Calu3 (cell line): ENCODE data around the gene DMRT1. TPM values are rescaled to one million over a fixed set of nuclear protein-coding genes. Genes with fewer than 3 reads are reported as not detected.

Experiments
- BruUV-seq: library from RNA; stranded (reverse); fragments of 400-500 nt; replicated peaks from 2 replicates; lab custom pipeline; 2021; lab: Mats Ljungman, UMichigan
- CTCF ChIA-PET: fragments of 300-600 bp; sonication (Branson Sonifier 250); formaldehyde crosslinking; loops from one replicate; lab custom pipeline; 2022; ENCODE audit warnings: antibody characterized with exemption; lab: Charles Lee
- DNase-seq: peaks from one replicate; pipeline ENCODE4 v3.0.0; 2022
- H3K27ac Mint-ChIP-seq: one replicate; pipeline ENCODE4 v1.8.0; 2022; ENCODE audit warnings: mixed read lengths; ENCODE audit not compliant: unreplicated experiment
- H3K27me3 Mint-ChIP-seq: one replicate; pipeline ENCODE4 v1.8.0; 2022; ENCODE audit warnings: mixed read lengths; ENCODE audit not compliant: unreplicated experiment
- H3K36me3 Mint-ChIP-seq: one replicate; pipeline ENCODE4 v1.8.0; 2022; ENCODE audit warnings: mild to moderate bottlenecking, moderate library complexity, mixed read lengths; ENCODE audit not compliant: insufficient read depth, unreplicated experiment
- H3K4me1 Mint-ChIP-seq: one replicate; pipeline ENCODE4 v1.8.0; 2022; ENCODE audit warnings: mild to moderate bottlenecking, low read depth, mixed read lengths; ENCODE audit not compliant: unreplicated experiment
- H3K4me3 Mint-ChIP-seq: one replicate; pipeline ENCODE4 v1.8.0; 2022; ENCODE audit warnings: mild to moderate bottlenecking, low read depth, moderate library complexity, mixed read lengths; ENCODE audit not compliant: unreplicated experiment
- H3K9me3 Mint-ChIP-seq: one replicate; pipeline ENCODE4 v1.8.0; 2022; ENCODE audit warnings: low read depth, mixed read lengths; ENCODE audit not compliant: unreplicated experiment
- CTCF ChIP-seq: fragments of 200-600 bp; IDR thresholded peaks from one replicate; pipeline ENCODE4 v1.8.0; 2022; ENCODE audit warnings: antibody characterized with exemption; ENCODE audit not compliant: unreplicated experiment
- intact Hi-C: fragments of 100-400 bp; cut with micrococcal nuclease; formaldehyde crosslinking; loops from one replicate; pipeline ENCODE4 v1.10.0; 2022; ENCODE audit not compliant: unreplicated experiment
- total RNA-seq: library from RNA; stranded (reverse); gene quantifications from 2 replicates; pipeline ENCODE4 v1.2.3, GENCODE V29; 2022

The DMRT1 gene
- total RNA-seq, 1 experiment from 2014 or later: not detected

- no peak for TF ChIP-seq CTCF
- BruUV-seq: no TSS peak
- Mint-ChIP-seq H3K27me3 (no peaks in the 10 kb centered on the region), H3K4me3 (no peak overlapping the region), H3K27ac (no peak overlapping the region), H3K4me1 (no peaks in the 10 kb centered on the region), H3K36me3 (no peaks in the 10 kb centered on the region), H3K9me3 (no peaks in the 10 kb centered on the region)
- intact Hi-C loops: no loop called here
- DNase-seq: no peak
- CTCF ChIA-PET: no interaction called here
Observed at GRCh38 chr9:922731-923130, 81.2 kb downstream of the DMRT1 start.

GRCh38 chr9:926976-927375 is 85.5 kb downstream of the DMRT1 start:
- Mint-ChIP-seq H3K27ac (no peak overlapping the region), H3K9me3 (no peaks in the 10 kb centered on the region), H3K4me1 (no peaks in the 10 kb centered on the region), H3K4me3 (no peak overlapping the region), H3K27me3 (no peaks in the 10 kb centered on the region), H3K36me3 (no peaks in the 10 kb centered on the region)
- TF ChIP-seq CTCF: no peak
- intact Hi-C loops: no loop called here
- no TSS peak for BruUV-seq
- DNase-seq: no peak
- CTCF ChIA-PET: no interaction called here

- no peaks in the 10 kb centered on the region for H3K27me3 Mint-ChIP-seq
- BruUV-seq: no TSS peak
- H3K4me3 Mint-ChIP-seq: no peak overlapping the region
- no peak overlapping the region for H3K27ac Mint-ChIP-seq
- no peak for TF ChIP-seq CTCF
- CTCF ChIA-PET: interaction anchor here (0.6 kb wide), 1 partner anchor 10 kb away, joined by 5 read pairs; no protein-coding TSS in a partner anchor
- DNase-seq: peak; percentile 13
- no peaks in the 10 kb centered on the region for H3K36me3 Mint-ChIP-seq
- H3K9me3 Mint-ChIP-seq: no peaks in the 10 kb centered on the region
- intact Hi-C loops: no loop called here
- no peaks in the 10 kb centered on the region for H3K4me1 Mint-ChIP-seq
Observed at GRCh38 chr9:928363-929042, 87.0 kb downstream of the DMRT1 start.

- no peaks in the 10 kb centered on the region for H3K9me3 Mint-ChIP-seq
- no peak for TF ChIP-seq CTCF
- CTCF ChIA-PET: no interaction called here
- no peaks in the 10 kb centered on the region for H3K27me3 Mint-ChIP-seq
- H3K36me3 Mint-ChIP-seq: no peaks in the 10 kb centered on the region
- no peaks in the 10 kb centered on the region for H3K4me1 Mint-ChIP-seq
- intact Hi-C loops: no loop called here
- BruUV-seq: no TSS peak
- DNase-seq: no peak
- H3K4me3 Mint-ChIP-seq: no peak overlapping the region
- H3K27ac Mint-ChIP-seq: no peak overlapping the region
Observed at GRCh38 chr9:929719-930118, 88.2 kb downstream of the DMRT1 start.
